ENCODE measurements around the gene CBLN3. TPM values are rescaled to one million over a fixed set of nuclear protein-coding genes. Genes with fewer than 3 reads are reported as not detected.
A peak's percentile ranks its signal among the peaks of the same experiment; 100 is the strongest.

Gene CBLN3
- total RNA-seq, 2 donors from 2014 or later: 2.4 to 11.1 TPM

- intact Hi-C loops (cut with DNase I): loop anchor here (5.0 kb wide), 1 partner anchor 200 kb away; the partner anchor contains the start of gene TINF2
Observed at GRCh38 chr14:24441904-24442239, 12.4 kb upstream of the CBLN3 start.

GRCh38 chr14:24441485-24441884, 12.0 kb upstream of the CBLN3 start:
- Histone ChIP-seq H3K36me3 (peaks cover 3 to 19% of the 10 kb centered on the region in 2 donors), H3K4me3 (peak overlapping the region in 1 of 2 donors; percentile 79), H3K27me3 (replicated peaks; ENCODE audit: insufficient read depth) (no peaks in the 10 kb centered on the region), H3K27ac (peak overlapping the region; percentile 98 to 99), H3K4me1 (replicated peaks) (peaks cover 6% of the 10 kb centered on the region), H3K9me3 (no peaks in the 10 kb centered on the region)
- TF ChIP-seq POLR2AphosphoS5 (IDR thresholded peaks at IDR 0.05) (no peak), POLR2A (IDR thresholded peaks at IDR 0.05) (no peak), CTCF (IDR thresholded peaks at IDR 0.05) (no peak)
- 50% methylated on average over 5 of the region's 5 CpGs for WGBS
- DNase-seq (ENCODE audit: low spot score): no peak
- intact Hi-C loops (cut with DNase I): loop anchor here (5.0 kb wide), 1 partner anchor 199 kb away; the partner anchor contains the start of gene TINF2

More at GRCh38 chr14:24441904-24442239, 12.4 kb upstream of the CBLN3 start:
- no peak for DNase-seq (ENCODE audit: low spot score)
- H3K4me3 ChIP-seq: peak overlapping the region; percentile 67 to 79
- no peaks in the 10 kb centered on the region for H3K9me3 ChIP-seq
- no peak for TF ChIP-seq POLR2AphosphoS5 (IDR thresholded peaks at IDR 0.05)
- no peak for TF ChIP-seq POLR2A (IDR thresholded peaks at IDR 0.05)
- WGBS: under 1% methylated on average over 12 of the region's 12 CpGs
- peaks cover 6% of the 10 kb centered on the region for H3K4me1 ChIP-seq (replicated peaks)
- peak overlapping the region; percentile 98 to 99 for H3K27ac ChIP-seq
- peaks cover 3 to 19% of the 10 kb centered on the region in 2 donors for H3K36me3 ChIP-seq
- H3K27me3 ChIP-seq (replicated peaks; ENCODE audit: insufficient read depth): no peaks in the 10 kb centered on the region

GRCh38 chr14:24440606-24441399, 11.3 kb upstream of the CBLN3 start:
- H3K4me1 ChIP-seq (replicated peaks): peaks cover 6% of the 10 kb centered on the region
- H3K9me3 ChIP-seq: no peaks in the 10 kb centered on the region
- 84% methylated on average over 8 of the region's 8 CpGs for WGBS
- H3K4me3 ChIP-seq: no peak overlapping the region
- H3K27ac ChIP-seq: peak overlapping the region in 1 of 2 donors; percentile 98
- intact Hi-C loops (cut with DNase I): loop anchor here (5.0 kb wide), 1 partner anchor 199 kb away; the partner anchor contains the start of gene TINF2
- TF ChIP-seq CTCF (IDR thresholded peaks at IDR 0.05): no peak
- no peaks in the 10 kb centered on the region for H3K27me3 ChIP-seq (replicated peaks; ENCODE audit: insufficient read depth)
- no peak for DNase-seq (ENCODE audit: low spot score)
- peaks cover 3 to 19% of the 10 kb centered on the region in 2 donors for H3K36me3 ChIP-seq

- intact Hi-C loops (cut with DNase I): loop anchor here (5.0 kb wide), 1 partner anchor 198 kb away; the partner anchor contains the start of gene TINF2
- H3K36me3 ChIP-seq: peaks cover 3 to 19% of the 10 kb centered on the region in 2 donors
- H3K27me3 ChIP-seq (replicated peaks; ENCODE audit: insufficient read depth): no peaks in the 10 kb centered on the region
- DNase-seq (ENCODE audit: low spot score): no peak
- no peak for TF ChIP-seq POLR2A (IDR thresholded peaks at IDR 0.05)
- TF ChIP-seq CTCF (IDR thresholded peaks at IDR 0.05): no peak
- no peak for TF ChIP-seq POLR2AphosphoS5 (IDR thresholded peaks at IDR 0.05)
- no peaks in the 10 kb centered on the region for H3K9me3 ChIP-seq
- peak overlapping the region in 1 of 2 donors; percentile 27 for H3K27ac ChIP-seq
- peaks cover 10% of the 10 kb centered on the region for H3K4me1 ChIP-seq (replicated peaks)
- 70% methylated on average over 13 of the region's 15 CpGs for WGBS
- no peak overlapping the region for H3K4me3 ChIP-seq
Observed at GRCh38 chr14:24439830-24440605, 10.6 kb upstream of the CBLN3 start.

GRCh38 chr14:24439257-24439656, 9.8 kb upstream of the CBLN3 start:
- Histone ChIP-seq H3K9me3 (no peaks in the 10 kb centered on the region), H3K27me3 (replicated peaks; ENCODE audit: insufficient read depth) (no peaks in the 10 kb centered on the region), H3K27ac (no peak overlapping the region), H3K36me3 (peaks cover 3 to 19% of the 10 kb centered on the region in 2 donors), H3K4me3 (no peak overlapping the region), H3K4me1 (replicated peaks) (peaks cover 10% of the 10 kb centered on the region)
- 25% methylated on average over 1 of the region's 1 CpG for WGBS
- no peak for TF ChIP-seq POLR2A (IDR thresholded peaks at IDR 0.05)
- TF ChIP-seq CTCF (IDR thresholded peaks at IDR 0.05): no peak
- TF ChIP-seq POLR2AphosphoS5 (IDR thresholded peaks at IDR 0.05): no peak
- intact Hi-C loops (cut with DNase I): no loop called here
- DNase-seq (ENCODE audit: low spot score): no peak
